Psoas muscle (tissue), 8 donors: ENCODE data around the gene POLR2B. TPM values are rescaled to one million over a fixed set of nuclear protein-coding genes. Genes with fewer than 3 reads are reported as not detected.

Experiments used
- ATAC-seq, 4 donors: fragments of 200-7000 bp; cut with Tn5 transposase; one replicate each; pipeline ENCODE4 v1.9.1; 2020; ENCODE audit warnings: moderate library complexity in 3 of 4, mild to moderate bottlenecking in 2 of 4
- DNase-seq, 2 donors: peaks; one replicate each; pipeline ENCODE4 v3.0.0-alpha.2; 2020
- H3K27ac ChIP-seq: fragments of 200-600 bp; one replicate; pipeline ENCODE4 v1.8.0; 2022
- H3K27me3 ChIP-seq, 3 donors: fragments of 200-600 bp in 1 of 3; one replicate each; pipeline versions ENCODE4 v1.6.1 to v1.8.0; 2013 to 2022; ENCODE audit warnings: low read length in 2 of 3, mild to moderate bottlenecking in 2 of 3, moderate library complexity in 1 of 3; ENCODE audit not compliant: insufficient read depth in 3 of 3
- H3K36me3 ChIP-seq, 2 donors: fragments of 200-600 bp in 1 of 2; one replicate each; pipeline versions ENCODE4 v1.6.1 to v1.8.0; 2013 to 2022; ENCODE audit warnings: low read depth in 1 of 2, mild to moderate bottlenecking in 1 of 2, moderate library complexity in 1 of 2; ENCODE audit not compliant: insufficient read depth in 1 of 2
- H3K4me1 ChIP-seq: fragments of 200-600 bp; one replicate; pipeline ENCODE4 v1.8.0; 2022
- H3K4me3 ChIP-seq: fragments of 200-600 bp; one replicate; pipeline ENCODE4 v1.8.0; 2022; ENCODE audit warnings: mild to moderate bottlenecking
- H3K9me3 ChIP-seq: fragments of 200-600 bp; one replicate; pipeline ENCODE4 v1.8.0; 2022
- WGBS, 3 donors: extraction: QIAGEN DNeasy Blood & Tissue Kit; methylation state at CpG; one replicate each; pipeline versions ENCODE4 v1.1.6 to v1.1.7; 2013; 5-methylcytosine and 5-hydroxymethylcytosine counted together
- intact Hi-C, 2 donors: fragments of 100-400 bp; cut with DNase I; formaldehyde crosslinking; loops; one replicate each; pipeline versions ENCODE4 v1.11.0 to v1.14.2; 2022
- polyA plus RNA-seq, 3 donors: library from polyadenylated mRNA; stranded (reverse); fragments of 200-250 nt; gene quantifications; one replicate each; pipeline ENCODE4 v1.2.3, GENCODE V29; 2013
- total RNA-seq, 4 donors: library from RNA; stranded (reverse); fragmentation: NEBNext Ultra II Directional in 2 of 4; extraction: Animal tissue kit (Norgen Biotek cat#: 25700) in 2 of 4; gene quantifications; one replicate each; pipeline versions ENCODE4 v1.2.1 to v1.2.4, GENCODE V29; 2021 to 2023
- TF ChIP-seq, protein P1 (sequence below): fragments of 200-600 bp; IDR thresholded peaks from one replicate; pipeline ENCODE4 v1.8.0; 2022; ENCODE audit warnings: antibody characterized with exemption
- donor health status: healthy with polysubstance abuse.
- donor health status: DM: no; HTN: no; CAD: no; lungs with moderate emphysema.
- donor health status: Bipolar disorder and iron deficiency.
- donor health status: healthy.
- donor health status: DM: yes; HTN: yes; CAD: no.
- donor health status: DM: no; HTN: no; CAD: no.
- donor health status: DM: no; HTN: no; CAD: no.
- donor health status: DM: yes; HTN: yes; CAD: no.

POLR2B gene
- total and polyA plus RNA-seq, 7 donors: 37.1 to 111 (median 73.6) TPM

GRCh38 chr4:56940403-56940802 lies 38.3 kb upstream of the POLR2B start:
- TF ChIP-seq, protein P1, sequence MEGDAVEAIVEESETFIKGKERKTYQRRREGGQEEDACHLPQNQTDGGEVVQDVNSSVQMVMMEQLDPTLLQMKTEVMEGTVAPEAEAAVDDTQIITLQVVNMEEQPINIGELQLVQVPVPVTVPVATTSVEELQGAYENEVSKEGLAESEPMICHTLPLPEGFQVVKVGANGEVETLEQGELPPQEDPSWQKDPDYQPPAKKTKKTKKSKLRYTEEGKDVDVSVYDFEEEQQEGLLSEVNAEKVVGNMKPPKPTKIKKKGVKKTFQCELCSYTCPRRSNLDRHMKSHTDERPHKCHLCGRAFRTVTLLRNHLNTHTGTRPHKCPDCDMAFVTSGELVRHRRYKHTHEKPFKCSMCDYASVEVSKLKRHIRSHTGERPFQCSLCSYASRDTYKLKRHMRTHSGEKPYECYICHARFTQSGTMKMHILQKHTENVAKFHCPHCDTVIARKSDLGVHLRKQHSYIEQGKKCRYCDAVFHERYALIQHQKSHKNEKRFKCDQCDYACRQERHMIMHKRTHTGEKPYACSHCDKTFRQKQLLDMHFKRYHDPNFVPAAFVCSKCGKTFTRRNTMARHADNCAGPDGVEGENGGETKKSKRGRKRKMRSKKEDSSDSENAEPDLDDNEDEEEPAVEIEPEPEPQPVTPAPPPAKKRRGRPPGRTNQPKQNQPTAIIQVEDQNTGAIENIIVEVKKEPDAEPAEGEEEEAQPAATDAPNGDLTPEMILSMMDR: no peak
- intact Hi-C loops: no loop called here

DNA sequence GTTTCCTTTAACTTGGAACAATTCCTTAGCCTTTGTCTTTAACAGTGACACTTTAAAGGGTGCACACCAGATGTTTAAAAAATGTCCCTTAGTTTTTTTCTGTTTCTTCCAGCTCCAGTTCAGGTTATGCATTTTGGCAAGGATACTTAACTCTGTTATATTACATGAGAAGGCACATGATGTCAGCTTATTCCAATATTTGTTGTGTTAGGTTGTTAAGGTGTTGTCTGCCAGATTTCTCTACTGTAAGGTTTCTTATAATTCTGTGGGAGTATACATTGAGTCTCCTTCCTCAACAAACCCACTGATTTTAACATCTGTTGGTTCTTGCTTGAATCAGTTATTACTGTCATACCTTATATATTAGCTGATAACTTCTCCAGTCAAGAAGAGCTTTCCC lies 37.7 kb upstream of the POLR2B start:
- intact Hi-C loops: no loop called here

More at GRCh38 chr4:56940403-56940802, 38.3 kb upstream of the POLR2B start:
- no peaks in the 10 kb centered on the region for H3K9me3 ChIP-seq
- peaks cover 0 to 13% of the 10 kb centered on the region in 2 donors for H3K36me3 ChIP-seq
- peak; percentile 40 to 61 (median 58) for ATAC-seq
- no peak overlapping the region for H3K27ac ChIP-seq
- no peaks in the 10 kb centered on the region for H3K4me1 ChIP-seq
- H3K4me3 ChIP-seq: no peak overlapping the region
- H3K27me3 ChIP-seq: no peaks in the 10 kb centered on the region
- no peak for DNase-seq
- WGBS, 3 donors: 49 to 75% (median 62%) methylated on average over 12 of the region's 12 CpGs

GRCh38 chr4:56941403-56941802 lies 37.3 kb upstream of the POLR2B start:
- TF ChIP-seq, protein P1: no peak
- no peak for ATAC-seq
- no peaks in the 10 kb centered on the region for H3K4me1 ChIP-seq
- H3K36me3 ChIP-seq: peaks cover 0 to 13% of the 10 kb centered on the region in 2 donors
- H3K4me3 ChIP-seq: no peak overlapping the region
- no peak for DNase-seq
- no peaks in the 10 kb centered on the region for H3K27me3 ChIP-seq
- intact Hi-C loops: no loop called here
- H3K9me3 ChIP-seq: no peaks in the 10 kb centered on the region
- no peak overlapping the region for H3K27ac ChIP-seq
- 64 to 68% (median 66%) methylated on average over 3 of the region's 3 CpGs for WGBS, 3 donors

More for the DNA sequence above, 37.7 kb upstream of the POLR2B start:
- TF ChIP-seq, protein P1: no peak
- no peak for ATAC-seq
- H3K4me1 ChIP-seq: no peaks in the 10 kb centered on the region
- H3K36me3 ChIP-seq: peaks cover 0 to 13% of the 10 kb centered on the region in 2 donors
- H3K4me3 ChIP-seq: no peak overlapping the region
- H3K27me3 ChIP-seq: no peaks in the 10 kb centered on the region
- H3K9me3 ChIP-seq: no peaks in the 10 kb centered on the region
- no peak for DNase-seq
- H3K27ac ChIP-seq: no peak overlapping the region

GRCh38 chr4:56953680-56954520 lies 24.8 kb upstream of the POLR2B start:
- ATAC-seq (no peak), DNase-seq (no peak)
- no peaks in the 10 kb centered on the region for H3K27me3 ChIP-seq
- H3K27ac ChIP-seq: no peak overlapping the region
- intact Hi-C loops: no loop called here
- 73 to 85% (median 76%) methylated on average over 9 of the region's 9 CpGs for WGBS, 3 donors
- H3K36me3 ChIP-seq: no peaks in the 10 kb centered on the region
- peaks cover 8% of the 10 kb centered on the region for H3K4me1 ChIP-seq
- H3K4me3 ChIP-seq: no peak overlapping the region
- TF ChIP-seq, protein P1: no peak
- H3K9me3 ChIP-seq: no peaks in the 10 kb centered on the region
